HCT116 (cell line): ENCODE results near the gene HYAL4. TPM values are rescaled to one million over a fixed set of nuclear protein-coding genes. Genes with fewer than 3 reads are reported as not detected.
"Not testable (repeated sequence)": the region's sequence is repeated elsewhere in the genome, so short reads cannot be mapped to it uniquely, and the experiment has no call there.

Experiments used
- ATAC-seq: fragments of 200-7000 bp; cut with Tn5 transposase; 2 replicates; pipeline ENCODE4 v1.9.1; 2020; ENCODE audit warnings: mild to moderate bottlenecking, moderate library complexity
- BruUV-seq: library from RNA; stranded (reverse); fragments of 400-500 nt; replicated peaks from 2 replicates; lab custom pipeline; 2021; lab: Mats Ljungman, UMichigan
- CTCF ChIA-PET: fragments of 300-600 bp; sonication (Branson Sonifier 250); formaldehyde crosslinking; loops from one replicate; lab custom pipeline; 2021; ENCODE audit warnings: antibody characterized with exemption; lab: Charles Lee
- POLR2A ChIA-PET: fragments of 300-600, 350-600 bp; sonication (Branson Sonifier 250); formaldehyde crosslinking; loops from one replicate; lab custom pipeline; 2021; ENCODE audit warnings: antibody characterized with exemption; lab: Charles Lee
- RAD21 ChIA-PET, 2 experiments: fragments of 300-600 bp; sonication (Branson Sonifier 250); formaldehyde crosslinking; loops; one replicate each; lab custom pipeline; 2023; ENCODE audit warnings: low total read pairs in 2 of 2; ENCODE audit not compliant: uncharacterized antibody in 2 of 2, unreplicated experiment in 2 of 2, low non-redundant PET in 1 of 2; lab: Charles Lee
- DNase-seq: peaks from one replicate; pipeline ENCODE4 v3.0.0-alpha.2; 2010; ENCODE audit warnings: low read depth, low spot score
- H2AFZ ChIP-seq: fragments of 200-600 bp; shearing (Covaris generic), sonication (generic); 2 replicates; pipeline ENCODE4 v1.6.1; 2017; ENCODE audit warnings: low read depth, mixed run types, mixed read lengths, antibody characterized with exemption, low read length; ENCODE audit not compliant: poor library complexity, severe bottlenecking
- H3K27ac ChIP-seq: 2 replicates; pipeline ENCODE4 v1.5.1; 2012; ENCODE audit warnings: low read depth, low read length
- H3K27me3 ChIP-seq: fragments of 200-600 bp; sonication (generic); 2 replicates; pipeline ENCODE4 v1.6.1; 2016; ENCODE audit warnings: mixed run types, low read length, mixed read lengths; ENCODE audit not compliant: insufficient read depth
- H3K36me3 ChIP-seq, 2 experiments: fragments of 200-500 bp in 1 of 2; fragments of 200-600 bp in 1 of 2; sonication (Bioruptor generic) in 1 of 2; sonication (generic) in 1 of 2; 2 replicates each; pipeline versions ENCODE4 v1.5.1 to v1.6.1; 2014 to 2016; ENCODE audit warnings: low read length in 2 of 2, inconsistent platforms in 1 of 2, mixed read lengths in 1 of 2, mixed run types in 1 of 2; ENCODE audit not compliant: insufficient read depth in 2 of 2, control insufficient read depth in 1 of 2
- H3K4me1 ChIP-seq, 2 experiments: fragments of 200-600 bp in 1 of 2; sonication (generic) in 1 of 2; 2 replicates each; pipeline versions ENCODE4 v1.5.1 to v1.6.1; 2012 to 2017; ENCODE audit warnings: low read length in 2 of 2, inconsistent platforms in 1 of 2, mild to moderate bottlenecking in 1 of 2, mixed read lengths in 1 of 2, mixed run types in 1 of 2, moderate library complexity in 1 of 2; ENCODE audit not compliant: insufficient read depth in 2 of 2, control insufficient read depth in 1 of 2
- H3K4me2 ChIP-seq: fragments of 200-600 bp; sonication (generic); 2 replicates; pipeline ENCODE4 v1.6.1; 2017; ENCODE audit warnings: mixed run types, low read length, mixed read lengths
- H3K4me3 ChIP-seq, 2 experiments: fragments of 200-600 bp in 1 of 2; sonication (generic) in 1 of 2; replicated peaks in 1 of 2; 2 replicates each; pipeline ENCODE4 v1.5.1; 2011 to 2016; ENCODE audit warnings: low read length in 2 of 2, control low read depth in 1 of 2, low read depth in 1 of 2, mild to moderate bottlenecking in 1 of 2, mixed read lengths in 1 of 2, mixed run types in 1 of 2
- H3K79me2 ChIP-seq: fragments of 200-600 bp; sonication (generic); 2 replicates; pipeline ENCODE4 v1.6.1; 2017; ENCODE audit warnings: mild to moderate bottlenecking, mixed run types, low read length, moderate library complexity, mixed read lengths; ENCODE audit not compliant: insufficient read depth
- H3K9ac ChIP-seq: fragments of 200-600 bp; sonication (generic); 2 replicates; pipeline ENCODE4 v1.6.1; 2016; ENCODE audit warnings: low read length, mixed read lengths
- H3K9me2 ChIP-seq: fragments of 200-600 bp; sonication (generic), shearing (Covaris generic); 2 replicates; pipeline ENCODE4 v1.6.1; 2017; ENCODE audit warnings: mixed run types, mild to moderate bottlenecking, moderate library complexity; ENCODE audit not compliant: insufficient read depth
- H3K9me3 ChIP-seq, 2 experiments: fragments of 200-500 bp in 1 of 2; fragments of 200-600 bp in 1 of 2; sonication (Bioruptor generic) in 1 of 2; sonication (generic) in 1 of 2; 2 replicates each; pipeline ENCODE4 v1.6.1; 2014 to 2017; ENCODE audit warnings: low read length in 2 of 2, mixed read lengths in 2 of 2, inconsistent platforms in 1 of 2, low read depth in 1 of 2, mild to moderate bottlenecking in 1 of 2, mixed run types in 1 of 2, moderate library complexity in 1 of 2; ENCODE audit not compliant: control insufficient read depth in 1 of 2, insufficient read depth in 1 of 2
- H4K20me1 ChIP-seq: fragments of 200-600 bp; sonication (generic), shearing (Covaris generic); 2 replicates; pipeline ENCODE4 v1.6.1; 2017; ENCODE audit warnings: mixed run types, mild to moderate bottlenecking, moderate library complexity; ENCODE audit not compliant: insufficient read depth
- ELF1 ChIP-seq: IDR thresholded peaks from 2 replicates; pipeline ENCODE4 v1.6.1; 2012; ENCODE audit warnings: low read depth, borderline replicate concordance
- EZH2phosphoT487 ChIP-seq: fragments of 200-600 bp; IDR thresholded peaks from 2 replicates; pipeline ENCODE4 v1.6.1; 2018; ENCODE audit warnings: antibody characterized with exemption, borderline replicate concordance
- FOSL1 ChIP-seq: IDR thresholded peaks from 2 replicates; pipeline ENCODE4 v1.6.1; 2012; ENCODE audit warnings: low read depth
- POLR2A ChIP-seq: IDR thresholded peaks from 2 replicates; pipeline ENCODE4 v1.7.0; 2011; ENCODE audit warnings: borderline replicate concordance; ENCODE audit not compliant: insufficient read depth, insufficient read length; ENCODE audit errors: extremely low read depth
- RAD21 ChIP-seq: IDR thresholded peaks from 2 replicates; pipeline ENCODE4 v1.6.1; 2012; ENCODE audit warnings: low read depth, mild to moderate bottlenecking
- SP1 ChIP-seq: IDR thresholded peaks from 2 replicates; pipeline ENCODE4 v1.6.1; 2012; ENCODE audit warnings: low read depth
- SRF ChIP-seq: IDR thresholded peaks from 2 replicates; pipeline ENCODE4 v1.6.1; 2012; ENCODE audit warnings: low read depth
- YY1 ChIP-seq: IDR thresholded peaks from 2 replicates; pipeline ENCODE4 v1.6.1; 2011; ENCODE audit warnings: low read length, low read depth, moderate library complexity, mild to moderate bottlenecking; ENCODE audit not compliant: insufficient replicate concordance; ENCODE audit errors: extremely low read depth
- ZFX ChIP-seq: fragments of 450-650 bp; IDR thresholded peaks from 2 replicates; pipeline ENCODE4 v1.6.1; 2017
- ZNF274 ChIP-seq: fragments of 200-500 bp; sonication (Bioruptor generic); IDR thresholded peaks from 2 replicates; pipeline ENCODE4 v1.6.1; 2014; ENCODE audit warnings: mild to moderate bottlenecking, low read depth, low read length, inconsistent platforms
- intact Hi-C: fragments of 100-400 bp; cut with micrococcal nuclease; formaldehyde crosslinking; loops from 2 replicates; pipeline ENCODE4 v1.10.0; 2022
- total RNA-seq: library from RNA; stranded (reverse); gene quantifications from one replicate; pipeline ENCODE4 v1.2.1, GENCODE V29; 2021; ENCODE audit not compliant: unreplicated experiment
- TF ChIP-seq, protein P1 (sequence below): IDR thresholded peaks from 2 replicates; pipeline ENCODE4 v1.6.1; 2012
- TF ChIP-seq, protein P2 (sequence below): IDR thresholded peaks from 2 replicates; pipeline ENCODE4 v1.6.1; 2012; ENCODE audit warnings: low read depth

The HYAL4 gene
- total RNA-seq, 1 experiment from 2014 or later: not detected

DNA sequence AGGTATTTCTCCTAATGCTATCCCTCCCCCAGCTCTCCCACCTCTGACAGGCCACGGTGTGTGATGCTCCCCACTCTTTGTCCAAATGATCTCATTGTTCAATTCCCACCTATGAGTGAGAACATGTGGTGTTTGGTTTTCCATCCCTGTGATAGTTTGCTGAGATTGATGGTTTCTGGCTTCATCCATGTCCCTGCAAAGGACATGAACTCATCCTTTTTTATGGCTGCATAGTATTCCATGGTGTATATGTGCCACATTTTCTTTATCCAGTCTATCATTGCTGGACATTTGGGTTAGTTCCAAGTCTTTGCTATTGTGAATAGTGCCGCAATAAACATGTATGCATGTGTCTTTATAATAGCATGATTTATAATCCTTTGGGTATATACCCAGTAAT is 5.9 kb upstream of the HYAL4 start:
- intact Hi-C loops, H3K4me2 ChIP-seq, H3K4me3 ChIP-seq, RAD21 ChIA-PET, H3K27me3 ChIP-seq, H2AFZ ChIP-seq, H4K20me1 ChIP-seq, H3K36me3 ChIP-seq, DNase-seq, CTCF ChIA-PET, POLR2A ChIA-PET, H3K27ac ChIP-seq, H3K9ac ChIP-seq, H3K9me3 ChIP-seq, H3K9me2 ChIP-seq, H3K4me1 ChIP-seq, ATAC-seq, BruUV-seq, H3K79me2 ChIP-seq: not testable (repeated sequence)

DNA sequence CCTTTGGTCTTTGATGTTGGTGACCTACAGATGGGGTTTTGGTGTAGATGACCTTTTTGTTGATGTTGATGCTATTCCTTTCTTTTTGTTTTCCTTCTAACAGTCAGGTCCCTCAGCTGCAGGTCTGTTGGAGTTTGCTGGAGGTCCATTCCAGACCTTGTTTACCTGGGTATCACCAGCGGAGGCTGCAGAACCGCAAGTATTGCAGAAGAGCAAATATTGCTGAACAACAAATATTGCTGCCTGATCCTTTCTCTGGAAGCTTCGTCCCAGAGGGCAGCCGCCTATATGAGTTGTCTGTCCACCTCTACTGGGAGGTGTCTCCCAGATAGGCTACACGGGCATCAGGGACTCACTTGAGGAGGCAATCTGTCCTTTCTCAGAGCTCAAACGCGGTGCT is 827 bp upstream of the HYAL4 start:
- H3K4me2 ChIP-seq, H3K79me2 ChIP-seq, H3K27me3 ChIP-seq, ATAC-seq, POLR2A ChIA-PET, BruUV-seq, H2AFZ ChIP-seq, intact Hi-C loops, H3K9me2 ChIP-seq, H3K36me3 ChIP-seq, H3K4me1 ChIP-seq, DNase-seq, H4K20me1 ChIP-seq, H3K4me3 ChIP-seq, H3K9me3 ChIP-seq, RAD21 ChIA-PET, H3K9ac ChIP-seq, H3K27ac ChIP-seq, CTCF ChIA-PET: not testable (repeated sequence)

DNA sequence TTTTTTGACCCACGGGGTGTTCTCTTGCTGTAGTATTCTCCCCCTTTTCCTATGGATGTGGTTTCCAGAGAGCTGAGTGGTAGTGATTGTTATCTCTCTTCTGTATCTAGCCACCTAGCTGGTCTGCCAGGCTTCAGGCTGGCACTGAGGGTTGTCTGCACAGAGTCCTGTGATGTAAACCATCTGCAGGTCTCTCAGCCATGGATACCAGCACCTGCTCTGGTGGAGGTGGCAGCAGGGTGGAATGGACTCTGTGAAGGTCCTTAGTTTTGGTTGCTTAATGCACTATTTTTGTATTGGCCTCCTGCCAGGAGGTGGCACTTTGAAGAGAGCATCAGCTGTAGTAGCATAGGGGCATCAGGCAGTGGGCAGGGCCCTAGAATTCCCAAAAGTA is 851 bp downstream of the HYAL4 start:
- H3K36me3 ChIP-seq: no peaks in the 10 kb centered on the region
- ChIA-PET POLR2A (no interaction called here), RAD21 (no interaction called here), CTCF (no interaction called here)
- no peaks in the 10 kb centered on the region for H3K9me2 ChIP-seq
- H3K4me2 ChIP-seq: no peak overlapping the region
- H3K79me2 ChIP-seq: no peaks in the 10 kb centered on the region
- H3K27me3 ChIP-seq: no peaks in the 10 kb centered on the region
- DNase-seq (no peak), ATAC-seq (0 out of 2 replicates have a peak, but pooled peaks have one; percentile 4)
- H3K4me3 ChIP-seq: no peak overlapping the region
- BruUV-seq: no TSS peak
- no peaks in the 10 kb centered on the region for H3K9me3 ChIP-seq
- no peak overlapping the region for H2AFZ ChIP-seq
- H3K4me1 ChIP-seq: peaks cover 0 to 12% of the 10 kb centered on the region in 2 experiments; a peak in 1 of 4 replicates
- H3K9ac ChIP-seq: no peak overlapping the region
- intact Hi-C loops: no loop called here
- no peaks in the 10 kb centered on the region for H4K20me1 ChIP-seq
- H3K27ac ChIP-seq: no peak overlapping the region
- TF ChIP-seq YY1 (no peak), FOSL1 (no peak), RAD21 (no peak), POLR2A (no peak), EZH2phosphoT487 (no peak), ZNF274 (no peak), SP1 (no peak), ZFX (no peak), ELF1 (no peak), SRF (no peak)
- TF ChIP-seq, protein P1, sequence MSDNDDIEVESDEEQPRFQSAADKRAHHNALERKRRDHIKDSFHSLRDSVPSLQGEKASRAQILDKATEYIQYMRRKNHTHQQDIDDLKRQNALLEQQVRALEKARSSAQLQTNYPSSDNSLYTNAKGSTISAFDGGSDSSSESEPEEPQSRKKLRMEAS: no peak
- TF ChIP-seq, protein P2, sequence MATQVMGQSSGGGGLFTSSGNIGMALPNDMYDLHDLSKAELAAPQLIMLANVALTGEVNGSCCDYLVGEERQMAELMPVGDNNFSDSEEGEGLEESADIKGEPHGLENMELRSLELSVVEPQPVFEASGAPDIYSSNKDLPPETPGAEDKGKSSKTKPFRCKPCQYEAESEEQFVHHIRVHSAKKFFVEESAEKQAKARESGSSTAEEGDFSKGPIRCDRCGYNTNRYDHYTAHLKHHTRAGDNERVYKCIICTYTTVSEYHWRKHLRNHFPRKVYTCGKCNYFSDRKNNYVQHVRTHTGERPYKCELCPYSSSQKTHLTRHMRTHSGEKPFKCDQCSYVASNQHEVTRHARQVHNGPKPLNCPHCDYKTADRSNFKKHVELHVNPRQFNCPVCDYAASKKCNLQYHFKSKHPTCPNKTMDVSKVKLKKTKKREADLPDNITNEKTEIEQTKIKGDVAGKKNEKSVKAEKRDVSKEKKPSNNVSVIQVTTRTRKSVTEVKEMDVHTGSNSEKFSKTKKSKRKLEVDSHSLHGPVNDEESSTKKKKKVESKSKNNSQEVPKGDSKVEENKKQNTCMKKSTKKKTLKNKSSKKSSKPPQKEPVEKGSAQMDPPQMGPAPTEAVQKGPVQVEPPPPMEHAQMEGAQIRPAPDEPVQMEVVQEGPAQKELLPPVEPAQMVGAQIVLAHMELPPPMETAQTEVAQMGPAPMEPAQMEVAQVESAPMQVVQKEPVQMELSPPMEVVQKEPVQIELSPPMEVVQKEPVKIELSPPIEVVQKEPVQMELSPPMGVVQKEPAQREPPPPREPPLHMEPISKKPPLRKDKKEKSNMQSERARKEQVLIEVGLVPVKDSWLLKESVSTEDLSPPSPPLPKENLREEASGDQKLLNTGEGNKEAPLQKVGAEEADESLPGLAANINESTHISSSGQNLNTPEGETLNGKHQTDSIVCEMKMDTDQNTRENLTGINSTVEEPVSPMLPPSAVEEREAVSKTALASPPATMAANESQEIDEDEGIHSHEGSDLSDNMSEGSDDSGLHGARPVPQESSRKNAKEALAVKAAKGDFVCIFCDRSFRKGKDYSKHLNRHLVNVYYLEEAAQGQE: no peak
